ENCODE measurements around the gene NRL. TPM values are rescaled to one million over a fixed set of nuclear protein-coding genes. Genes with fewer than 3 reads are reported as not detected.
A peak's percentile ranks its signal among the peaks of the same experiment; 100 is the strongest.

NRL gene
- total and polyA plus RNA-seq, 9 of the 15 experiments (the other 6 are each of a cell fraction or from before 2014, with no cell fraction given), result 0.07 to 2.7 (median 1.4) TPM; not detected in 1

GRCh38 chr14:24108336-24108874, 6.3 kb downstream of the NRL start:
- Histone ChIP-seq H3K27me3 (ENCODE audit: control insufficient read depth in 2 of 2, insufficient read depth in 2 of 2, low read length in 2 of 2) (no peaks in the 10 kb centered on the region), H3K4me2 (ENCODE audit: insufficient read depth, low read length) (no peak overlapping the region), H3K4me3 (no peak overlapping the region), H3K9me1 (ENCODE audit: control insufficient read depth, insufficient read depth, low read length) (no peaks in the 10 kb centered on the region), H3K79me2 (ENCODE audit: control insufficient read depth, insufficient read depth, low read length) (no peaks in the 10 kb centered on the region), H3K36me3 (ENCODE audit: control insufficient read depth, insufficient read depth, low read length) (peaks cover 7% of the 10 kb centered on the region; the same call in 1 of the 3 replicates), H3K9ac (ENCODE audit: insufficient read depth in 1 of 2, low read depth in 2 of 2, low read length in 2 of 2) (no peak overlapping the region), H3K27ac (ENCODE audit: extremely low read depth, low read depth, low read length) (no peak overlapping the region; the same call in 2 of the 3 replicates), H3K4me1 (replicated peaks in 1 of 2; ENCODE audit: control insufficient read depth in 2 of 2, insufficient read depth in 2 of 2, low read length in 2 of 2) (peaks cover 0 to 3% of the 10 kb centered on the region in 2 experiments; a peak in 2 of 5 replicates), H4K20me1 (replicated peaks; ENCODE audit: control insufficient read depth, insufficient read depth, low read length) (no peaks in the 10 kb centered on the region), H2AFZ (ENCODE audit: low read depth, low read length) (peak overlapping the region; percentile 85), H3K9me3 (replicated peaks; ENCODE audit: control insufficient read depth, insufficient read depth, low read depth, low read length) (no peaks in the 10 kb centered on the region; the same call in 1 of the 2 replicates)
- POLR2A ChIA-PET, result interaction anchor here (0.6 to 4.8 kb wide), 4 partner anchors 13 to 105 kb away, joined by 3 to 29 read pairs (median 8); partner anchors contain the start of gene PCK2
- no peak for TF ChIP-seq SAP30 (IDR thresholded peaks at IDR 0.05; ENCODE audit: borderline replicate concordance, insufficient read depth, low read depth, low read length, poor library complexity, severe bottlenecking)
- TF ChIP-seq EZH2 (IDR thresholded peaks at IDR 0.05; ENCODE audit: borderline replicate concordance, low read depth, low read length), result no peak
- no peak for TF ChIP-seq PATZ1 (CRISPR knock-in tag; IDR thresholded peaks at IDR 0.05; ENCODE audit: borderline replicate concordance)
- TF ChIP-seq ETS2 (tag; IDR thresholded peaks at IDR 0.05; ENCODE audit: borderline replicate concordance, poor library complexity, severe bottlenecking), result no peak
- no peak for TF ChIP-seq ZNF184 (CRISPR knock-in tag; IDR thresholded peaks at IDR 0.05)
- ATAC-seq, result no peak
- WGBS (ENCODE audit: insufficient coverage, low coverage, missing lambda C conversion rate), result 20% methylated on average over 5 of the region's 5 CpGs
- in situ Hi-C loops (cut with MboI) (no loop called here), intact Hi-C loops (cut with micrococcal nuclease) (loop anchor here (1.0 to 5.0 kb wide), 2 partner anchors 50 to 211 kb away; no protein-coding TSS in a partner anchor)
- no peak for DNase-seq (ENCODE audit: extremely low read depth in 1 of 4, low spot score in 3 of 4)
- no peak for FAIRE-seq
- BruUV-seq (replicated peaks), result no TSS peak
- CTCF ChIA-PET (ENCODE audit: low intra/inter-chr PET ratio), result interaction anchor here (0.9 kb wide), 1 partner anchor 50 kb away, joined by 7 read pairs; no protein-coding TSS in a partner anchor
